ENCODE data around the gene PSTPIP1. TPM values are rescaled to one million over a fixed set of nuclear protein-coding genes. Genes with fewer than 3 reads are reported as not detected.

PSTPIP1 gene
- total and polyA plus RNA-seq, 7 donors = 2.1 to 14.3 (median 7.4) TPM

DNA sequence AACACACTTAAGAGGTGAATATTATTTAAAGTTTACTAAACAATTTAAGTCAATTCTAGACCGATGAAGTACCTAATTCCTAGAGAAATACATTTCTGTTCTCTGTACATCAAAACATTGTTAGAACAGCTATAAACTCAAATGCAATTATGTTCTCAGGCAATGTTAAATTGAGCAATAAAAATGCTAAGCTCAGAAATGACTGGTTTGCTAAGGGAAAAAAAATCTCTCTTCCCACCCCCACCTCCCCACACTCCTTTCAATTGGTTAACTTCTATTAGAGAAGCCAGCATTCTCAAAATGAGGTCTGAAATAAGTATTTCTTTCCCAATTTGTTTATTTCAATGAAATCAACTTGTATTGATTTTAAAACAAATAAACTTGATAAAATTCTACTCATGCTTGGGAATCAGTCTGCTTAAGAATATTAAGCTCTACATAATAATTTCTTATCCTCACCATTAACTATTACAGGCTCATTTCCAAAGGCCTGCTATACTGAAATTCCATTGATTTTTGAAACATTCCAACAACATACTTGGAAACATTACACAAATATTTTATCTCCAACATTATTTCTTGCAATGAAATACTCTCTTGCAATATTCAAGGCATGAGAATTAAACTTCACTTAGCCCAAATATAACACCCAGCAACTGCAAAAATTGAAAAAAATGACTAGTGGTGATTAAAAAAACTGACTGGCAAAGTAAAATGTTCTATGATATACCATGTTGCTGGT lies 53.4 kb downstream of the PSTPIP1 start:
- no peak for DNase-seq
- no peak overlapping the region for H3K27ac ChIP-seq
- intact Hi-C loops (cut with DNase I) = no loop called here
- no peaks in the 10 kb centered on the region for H3K27me3 ChIP-seq
- peaks cover 0 to 7% (median 6%) of the 10 kb centered on the region in 4 donors for H3K4me1 ChIP-seq
- H3K36me3 ChIP-seq = peaks cover 0 to 69% (median 9%) of the 10 kb centered on the region in 4 donors
- no peak overlapping the region for H3K4me3 ChIP-seq
- no peaks in the 10 kb centered on the region for H3K9me3 ChIP-seq
- TF ChIP-seq EP300 (IDR thresholded peaks at IDR 0.05) = no peak
- TF ChIP-seq POLR2AphosphoS5 (IDR thresholded peaks at IDR 0.05) = no peak
- TF ChIP-seq POLR2A (IDR thresholded peaks at IDR 0.05) = no peak
- no peak for TF ChIP-seq CTCF (IDR thresholded peaks at IDR 0.05)
- 22 to 64% methylated on average over 1 of the region's 1 CpG for WGBS, 2 donors

DNA sequence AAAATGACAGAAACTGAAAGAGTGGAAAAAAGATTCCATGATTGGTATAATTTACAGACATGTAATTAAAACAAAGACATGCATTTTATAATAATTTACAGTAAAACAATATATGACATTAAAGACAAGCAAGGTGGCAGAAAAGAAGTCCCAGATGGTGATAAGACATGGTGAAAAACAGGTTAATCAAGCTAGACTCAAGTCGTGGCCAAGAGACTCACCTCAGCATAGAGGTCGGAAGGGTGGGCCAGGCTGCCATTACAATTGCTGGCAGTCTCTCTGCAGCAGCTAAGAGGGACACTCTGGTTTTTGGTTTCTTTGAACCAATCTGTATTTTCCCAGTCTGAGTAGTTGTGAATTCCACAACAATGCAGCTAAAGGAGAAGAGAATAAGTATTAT lies 57.6 kb downstream of the PSTPIP1 start:
- 32 to 67% methylated on average over 2 of the region's 2 CpGs for WGBS, 2 donors
- Histone ChIP-seq H3K4me1 (peaks cover 0 to 27% (median 8%) of the 10 kb centered on the region in 4 donors), H3K4me3 (no peak overlapping the region), H3K27me3 (no peaks in the 10 kb centered on the region), H3K27ac (no peak overlapping the region), H3K9me3 (no peaks in the 10 kb centered on the region), H3K36me3 (peaks cover 0 to 28% (median 2%) of the 10 kb centered on the region in 4 donors)
- TF ChIP-seq EP300 (IDR thresholded peaks at IDR 0.05) = no peak
- no peak for TF ChIP-seq CTCF (IDR thresholded peaks at IDR 0.05)
- no peak for TF ChIP-seq POLR2A (IDR thresholded peaks at IDR 0.05)
- TF ChIP-seq POLR2AphosphoS5 (IDR thresholded peaks at IDR 0.05) = no peak
- intact Hi-C loops (cut with DNase I) = no loop called here
- DNase-seq = no peak

GRCh38 chr15:77053709-77054108 lies 58.8 kb downstream of the PSTPIP1 start:
- Histone ChIP-seq H3K4me1 (peaks cover 0 to 36% (median 13%) of the 10 kb centered on the region in 4 donors), H3K4me3 (no peak overlapping the region), H3K36me3 (peaks cover 0 to 28% (median 2%) of the 10 kb centered on the region in 4 donors), H3K27me3 (no peaks in the 10 kb centered on the region), H3K27ac (no peak overlapping the region), H3K9me3 (no peaks in the 10 kb centered on the region)
- 96 to 97% methylated on average over 2 of the region's 2 CpGs for WGBS, 2 donors
- TF ChIP-seq POLR2A (IDR thresholded peaks at IDR 0.05) = no peak
- TF ChIP-seq POLR2AphosphoS5 (IDR thresholded peaks at IDR 0.05) = no peak
- no peak for TF ChIP-seq CTCF (IDR thresholded peaks at IDR 0.05)
- TF ChIP-seq EP300 (IDR thresholded peaks at IDR 0.05) = no peak
- intact Hi-C loops (cut with DNase I) = no loop called here
- DNase-seq = no peak

DNA sequence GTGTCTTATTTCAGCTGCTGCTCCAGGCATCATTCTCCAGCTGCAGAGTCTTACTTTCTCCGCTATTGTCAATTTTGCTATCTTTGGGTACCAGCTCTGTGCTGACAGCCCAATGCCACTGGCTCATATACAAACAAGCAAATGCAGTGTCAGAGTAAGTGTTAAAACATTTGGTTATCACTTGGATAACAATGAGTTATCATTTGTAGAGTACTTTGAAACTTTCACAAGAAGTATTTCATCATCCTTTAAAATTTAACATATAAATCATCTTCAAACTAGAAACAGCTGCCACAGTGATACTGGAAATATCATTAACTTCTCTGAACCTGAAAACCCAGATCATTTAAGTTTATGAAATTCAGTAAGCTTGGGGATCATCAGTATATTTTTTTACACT lies 62.1 kb downstream of the PSTPIP1 start:
- peaks cover 0 to 8% (median 1%) of the 10 kb centered on the region in 4 donors for H3K36me3 ChIP-seq
- no peak overlapping the region for H3K4me3 ChIP-seq
- no peaks in the 10 kb centered on the region for H3K27me3 ChIP-seq
- intact Hi-C loops (cut with DNase I) = no loop called here
- no peak overlapping the region for H3K27ac ChIP-seq
- H3K4me1 ChIP-seq = peaks cover 0 to 70% (median 45%) of the 10 kb centered on the region in 4 donors
- H3K9me3 ChIP-seq = no peaks in the 10 kb centered on the region
- 94 to 99% methylated on average over 1 of the region's 1 CpG for WGBS, 2 donors
- no peak for TF ChIP-seq POLR2AphosphoS5 (IDR thresholded peaks at IDR 0.05)
- TF ChIP-seq EP300 (IDR thresholded peaks at IDR 0.05) = no peak
- TF ChIP-seq CTCF (IDR thresholded peaks at IDR 0.05) = no peak
- TF ChIP-seq POLR2A (IDR thresholded peaks at IDR 0.05) = no peak
- DNase-seq = no peak

Measured in sigmoid colon (tissue), 7 donors.